Left ventricle myocardium superior (tissue), 1 donor: Measurements from ENCODE around the gene OST4. TPM values are rescaled to one million over a fixed set of nuclear protein-coding genes. Genes with fewer than 3 reads are reported as not detected.
A peak's percentile ranks its signal among the peaks of the same experiment; 100 is the strongest.

Experiments
- ATAC-seq: fragments of 200-7000 bp; cut with Tn5 transposase; one replicate; pipeline ENCODE4 v1.9.1; 2020; ENCODE audit warnings: mild to moderate bottlenecking, moderate library complexity
- DNase-seq: peaks from one replicate; pipeline ENCODE4 v3.0.0-alpha.2; 2020
- intact Hi-C: fragments of 100-400 bp; cut with micrococcal nuclease; formaldehyde crosslinking; loops from one replicate; pipeline ENCODE4 v1.11.0; 2022
- total RNA-seq: library from RNA; stranded (reverse); fragmentation: NEBNext Ultra II Directional; extraction: Animal tissue kit (Norgen Biotek cat#: 25700); gene quantifications from one replicate; pipeline ENCODE4 v1.2.1, GENCODE V29; 2021
- donor health status: DM: no; HTN: yes; CAD: no; lungs with severe emphysema.

Gene OST4
- total RNA-seq, 1 donor from 2014 or later = 374 TPM

DNA sequence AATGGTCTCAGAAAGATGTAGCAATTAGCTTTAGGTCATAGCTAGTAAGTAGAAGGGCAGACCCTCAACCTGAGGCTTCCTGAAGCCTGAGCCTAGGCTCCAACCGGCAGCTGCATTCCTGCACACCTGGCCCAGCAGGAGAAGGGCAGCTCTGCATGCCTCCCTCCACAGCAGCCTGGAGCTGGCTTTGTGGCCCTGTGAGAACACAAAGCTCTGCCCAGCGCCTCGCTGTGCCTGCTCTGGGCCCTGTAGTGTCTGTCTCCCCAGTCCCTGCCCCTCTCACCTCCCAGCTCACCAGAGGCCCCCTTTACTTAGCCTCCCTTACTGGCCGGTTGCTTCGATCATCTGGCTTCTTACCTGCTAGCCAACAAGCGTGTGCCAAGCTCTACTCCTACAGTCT, 32.0 kb downstream of the OST4 start:
- DNase-seq = no peak

DNA sequence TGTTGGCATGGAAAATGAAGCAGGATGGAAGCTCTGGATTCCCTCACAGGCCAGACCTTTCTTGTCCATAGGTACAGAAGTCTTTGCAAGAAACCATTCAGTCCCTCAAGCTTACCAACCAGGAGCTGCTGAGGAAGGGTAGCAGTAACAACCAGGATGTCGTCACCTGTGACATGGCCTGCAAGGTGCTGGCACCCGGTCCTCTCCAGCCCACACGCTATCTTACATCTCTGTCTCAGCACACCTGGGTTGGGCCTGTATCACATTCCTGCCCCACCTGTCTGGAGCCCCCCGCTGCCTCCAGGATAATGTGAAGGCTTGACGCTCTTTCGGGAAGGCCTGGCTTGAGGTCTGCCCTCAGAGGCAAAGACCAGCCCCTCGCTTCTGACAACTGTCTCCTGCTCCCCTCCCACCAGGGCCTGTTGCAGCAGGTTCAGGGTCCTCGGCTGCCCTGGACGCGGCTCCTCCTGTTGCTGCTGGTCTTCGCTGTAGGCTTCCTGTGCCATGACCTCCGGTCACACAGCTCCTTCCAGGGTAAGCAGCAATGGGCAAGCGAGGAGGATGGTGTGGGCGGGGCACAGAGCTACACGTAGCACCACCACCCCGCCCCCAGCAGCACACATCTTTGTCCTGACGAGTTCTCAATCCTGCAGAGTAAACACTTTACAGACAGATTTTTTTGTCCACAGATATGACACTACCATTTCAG, 32.7 kb downstream of the OST4 start:
- DNase-seq = no peak
- ATAC-seq = no peak
- intact Hi-C loops = no loop called here

More for the DNA sequence above, 32.0 kb downstream of the OST4 start:
- intact Hi-C loops = no loop called here
- no peak for ATAC-seq

DNA sequence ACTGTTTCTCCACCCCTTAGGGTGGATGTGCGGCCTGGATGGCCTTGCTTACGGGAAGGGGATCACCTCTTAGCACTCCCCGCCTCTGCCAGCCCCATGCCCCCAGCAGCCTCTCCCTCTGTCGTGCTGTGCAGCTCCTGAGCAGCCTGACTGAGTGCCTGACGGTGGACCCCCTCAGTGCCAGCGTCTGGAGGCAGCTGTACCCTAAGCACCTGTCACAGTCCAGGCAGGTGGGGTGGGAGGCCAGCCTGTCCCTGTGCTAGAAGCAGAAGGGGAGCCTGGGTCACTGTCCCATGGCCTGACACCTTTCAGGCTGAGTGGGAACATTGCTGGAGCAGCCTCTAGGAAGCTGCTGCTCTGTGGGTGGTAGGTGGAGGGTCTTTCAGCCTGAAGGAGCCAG, 33.4 kb downstream of the OST4 start:
- DNase-seq = no peak
- intact Hi-C loops = no loop called here
- ATAC-seq = no peak

DNA sequence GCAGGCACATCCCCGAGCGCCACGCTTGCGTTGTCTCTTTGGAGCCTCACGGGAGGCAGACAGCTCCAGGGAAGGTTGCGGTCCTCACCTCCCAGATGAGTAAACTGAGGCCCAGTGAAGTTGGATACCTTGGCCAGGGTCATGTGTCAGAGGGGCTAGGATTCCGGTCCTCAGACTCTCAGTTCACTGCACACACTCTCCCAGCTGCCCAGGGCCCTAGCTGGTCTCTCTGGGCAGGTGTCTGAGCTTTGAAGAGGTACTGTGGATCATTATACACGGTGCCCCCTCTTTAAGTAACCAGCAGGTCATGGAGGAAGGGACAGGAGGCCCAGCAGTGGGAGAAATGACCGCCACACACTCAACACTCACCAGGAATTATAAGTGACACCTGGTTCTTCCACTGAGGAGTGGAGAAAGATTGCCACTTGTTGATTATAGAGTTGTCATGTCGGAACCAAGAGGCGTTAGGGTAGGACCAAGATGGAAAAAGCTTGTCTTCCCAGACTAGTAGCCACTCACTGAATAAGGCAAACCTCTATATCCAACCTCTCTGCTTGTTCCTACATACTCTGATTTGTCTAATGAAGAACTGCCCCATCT, 38.1 kb downstream of the OST4 start:
- ATAC-seq = peak; percentile 6
- intact Hi-C loops = no loop called here
- DNase-seq = no peak

DNA sequence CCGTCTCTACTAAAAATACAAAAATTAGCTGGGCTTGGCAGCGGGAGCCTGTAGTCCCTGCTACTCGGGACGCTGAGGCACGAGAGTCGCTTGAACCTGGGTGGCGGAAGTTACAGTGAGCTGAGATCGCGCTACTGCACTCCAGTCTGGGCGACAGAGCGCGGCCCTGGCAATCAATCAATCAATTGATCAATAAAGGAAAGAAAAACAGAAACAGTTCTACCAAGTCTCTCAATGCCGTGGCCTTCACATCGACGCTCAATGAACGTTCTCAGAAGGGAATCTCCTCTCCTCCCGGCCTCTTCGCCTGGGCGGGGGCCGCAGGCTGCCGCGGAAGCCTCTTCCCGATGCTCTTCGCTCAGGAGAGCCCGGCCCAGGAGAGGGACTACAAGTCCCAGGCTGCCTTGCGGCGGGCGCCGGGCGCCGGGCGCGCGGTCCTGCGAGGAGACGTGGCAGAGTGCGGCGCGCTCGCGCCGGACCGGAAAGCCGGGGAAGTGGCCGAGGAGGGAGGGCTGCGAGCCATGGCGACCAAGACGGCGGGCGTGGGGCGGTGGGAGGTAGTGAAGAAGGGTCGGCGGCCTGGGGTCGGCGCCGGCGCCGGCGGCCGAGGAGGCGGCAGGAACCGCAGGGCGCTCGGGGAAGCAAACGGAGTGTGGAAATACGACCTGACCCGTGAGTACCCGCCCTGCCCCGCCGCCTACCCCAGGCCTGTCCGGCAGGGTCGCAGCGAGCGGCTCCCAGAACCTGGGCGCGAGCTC, 38.8 kb downstream of the OST4 start, which contains the start of gene TMEM214:
Gene TMEM214, plus strand, starts transcription at position 471 of the 758 bp plus-strand sequence. Its CDS starts 51 bp downstream, at position 522.
- ATAC-seq (peak; percentile 99), DNase-seq (peak; percentile 95)
- intact Hi-C loops = no loop called here

DNA sequence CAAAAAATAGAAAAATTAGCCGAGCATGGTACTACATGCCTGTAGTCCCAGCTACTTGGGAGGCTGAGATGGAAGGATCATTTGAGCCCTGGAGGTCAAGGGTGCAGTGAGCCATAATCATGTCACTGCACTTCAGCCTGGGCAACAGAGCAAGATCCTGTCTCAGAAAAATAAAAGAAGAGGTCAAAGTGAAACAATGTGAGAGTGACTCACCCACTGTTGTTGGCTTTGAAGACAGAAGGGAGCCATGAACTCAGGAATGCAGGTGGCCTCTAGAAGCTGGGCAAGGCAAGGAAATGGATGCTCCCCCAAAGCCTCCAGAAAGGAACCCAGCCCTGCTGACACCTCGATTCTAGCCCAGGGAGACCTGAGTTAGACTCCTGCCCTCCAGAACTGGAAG, 42.4 kb downstream of the OST4 start:
- DNase-seq (no peak), ATAC-seq (no peak)
- intact Hi-C loops = no loop called here

DNA sequence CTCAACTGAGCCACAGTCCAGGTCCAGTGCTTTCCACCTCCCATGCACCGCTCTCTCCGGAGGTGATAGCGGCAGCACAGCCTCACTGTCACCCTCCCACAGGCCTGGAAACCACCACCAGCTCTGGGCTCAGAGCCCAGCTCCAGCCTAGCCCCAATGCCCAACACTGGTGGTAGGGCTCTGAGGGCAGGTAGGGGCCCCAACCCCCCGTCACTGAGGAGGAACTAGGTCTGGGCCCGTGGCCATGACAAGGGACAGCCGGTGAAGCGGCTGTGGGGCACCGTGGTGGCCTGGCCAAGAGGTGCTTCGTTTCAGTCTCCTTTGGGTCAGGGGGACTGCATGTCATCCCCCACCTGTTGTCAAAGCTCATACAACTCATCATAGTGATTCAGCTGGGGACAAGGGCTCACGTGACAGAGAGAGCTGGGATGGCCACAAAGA, 44.2 kb downstream of the OST4 start:
- ATAC-seq (no peak), DNase-seq (no peak)
- intact Hi-C loops = no loop called here

DNA sequence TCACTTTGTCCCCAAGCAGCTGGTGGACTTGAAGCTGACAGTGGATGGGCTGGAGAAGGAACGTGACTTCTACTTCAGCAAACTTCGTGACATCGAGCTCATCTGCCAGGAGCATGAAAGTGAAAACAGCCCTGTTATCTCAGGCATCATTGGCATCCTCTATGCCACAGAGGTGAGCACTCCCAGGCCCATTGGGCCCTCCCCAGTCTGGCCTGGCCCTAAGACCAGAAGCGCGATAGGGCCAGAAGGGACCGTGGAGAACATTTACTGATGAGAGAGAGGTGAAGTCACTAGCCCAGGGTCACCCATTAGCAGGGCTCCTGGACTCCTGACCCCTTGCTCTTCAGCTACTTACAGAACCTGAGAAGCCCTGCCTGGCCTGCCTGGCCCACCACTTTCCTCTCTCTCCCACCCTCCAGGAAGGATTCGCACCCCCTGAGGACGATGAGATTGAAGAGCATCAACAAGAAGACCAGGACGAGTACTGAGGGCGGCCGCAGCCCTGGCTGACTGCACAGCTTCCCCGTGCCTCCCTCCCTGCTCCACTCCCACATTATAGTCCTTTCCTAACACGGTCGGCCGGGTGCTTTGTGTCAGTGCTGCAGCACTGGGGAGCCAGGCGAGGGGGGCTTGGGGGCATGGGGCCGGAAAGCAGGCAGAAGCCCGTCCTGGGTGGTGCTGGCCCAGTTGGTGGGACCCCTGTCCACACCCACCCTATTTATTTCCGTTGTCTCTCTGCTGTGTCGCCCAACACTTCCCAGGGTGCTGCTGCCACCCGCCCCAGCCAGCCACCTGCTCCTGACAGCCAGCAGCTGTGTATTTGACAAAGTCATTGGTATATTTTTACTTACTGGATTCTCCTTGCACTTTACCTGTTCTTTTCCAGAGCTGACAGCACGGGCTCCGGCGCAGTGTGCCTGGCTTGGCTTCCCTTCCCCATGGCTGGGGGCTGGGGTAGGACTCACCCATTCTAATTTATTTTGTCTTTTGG, 45.3 kb downstream of the OST4 start:
- intact Hi-C loops = no loop called here
- DNase-seq (no peak), ATAC-seq (no peak)

DNA sequence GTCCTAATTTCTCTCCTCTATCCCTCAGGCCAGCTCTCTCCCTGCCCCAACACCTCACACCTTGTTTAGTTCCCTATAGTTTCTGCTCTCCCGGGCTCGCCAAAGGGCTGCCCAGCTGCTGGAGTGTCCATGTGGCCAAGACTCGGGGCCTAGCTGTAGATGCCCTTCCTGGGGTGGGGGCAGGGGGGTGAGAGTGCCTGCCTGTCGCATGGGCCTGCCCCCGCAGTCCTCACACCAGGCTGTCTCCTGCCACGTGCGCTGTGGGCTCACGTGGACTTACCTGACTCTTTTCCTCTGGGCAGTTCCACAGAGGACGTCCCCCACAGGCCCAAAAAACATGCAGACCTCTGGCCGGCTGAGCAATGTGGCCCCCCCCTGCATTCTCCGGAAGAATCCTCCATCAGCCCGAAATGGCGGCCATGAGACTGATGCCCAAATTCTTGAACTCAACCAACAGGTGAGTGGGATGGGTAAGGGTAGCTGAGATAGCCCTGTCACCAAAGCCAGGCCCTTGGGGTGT, 46.1 kb downstream of the OST4 start:
- no peak for ATAC-seq

DNA sequence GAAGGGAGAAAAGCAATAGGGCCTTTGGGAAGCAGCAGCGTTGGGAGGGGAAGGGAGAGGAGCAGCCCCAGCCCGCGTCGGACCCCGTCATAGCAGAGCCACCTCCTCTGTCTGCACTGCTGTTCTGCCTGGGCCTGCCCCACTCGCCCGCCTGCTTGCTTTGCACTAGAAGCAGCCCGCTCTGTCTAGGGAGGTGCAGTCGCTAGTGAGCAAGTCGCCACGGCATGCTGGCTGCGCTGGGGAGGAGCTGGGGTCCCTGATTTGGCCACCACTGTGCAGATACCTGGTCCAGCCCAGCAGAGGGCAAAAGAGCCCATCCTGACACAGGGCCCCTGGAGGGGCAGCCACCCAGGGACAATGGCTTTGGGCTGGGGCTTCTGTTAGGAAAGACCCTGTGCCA, 46.6 kb downstream of the OST4 start:
- ATAC-seq (no peak), DNase-seq (no peak)
- intact Hi-C loops = no loop called here

More for the DNA sequence above, 46.1 kb downstream of the OST4 start:
- DNase-seq = no peak
- intact Hi-C loops = no loop called here

DNA sequence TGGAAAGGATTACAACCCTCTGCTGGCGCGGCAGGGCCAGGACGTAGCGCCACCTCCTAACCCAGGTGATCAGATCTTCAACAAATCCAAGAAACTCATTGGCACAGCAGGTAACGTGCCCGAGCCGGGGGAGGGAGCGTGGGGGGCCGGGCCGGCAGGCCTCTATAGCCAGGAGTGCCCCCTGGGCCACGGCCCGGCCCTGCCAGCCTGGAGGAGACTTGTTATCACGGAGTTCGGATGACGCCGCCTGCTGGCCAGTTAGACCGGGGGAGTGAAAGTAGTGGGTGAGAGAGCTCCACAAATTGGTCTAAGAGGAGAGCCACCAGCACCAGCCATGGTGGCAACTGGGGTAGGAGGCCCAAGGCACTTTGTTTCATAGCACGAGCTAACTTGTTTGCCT, 47.3 kb downstream of the OST4 start:
- intact Hi-C loops = no loop called here
- ATAC-seq (no peak), DNase-seq (no peak)

DNA sequence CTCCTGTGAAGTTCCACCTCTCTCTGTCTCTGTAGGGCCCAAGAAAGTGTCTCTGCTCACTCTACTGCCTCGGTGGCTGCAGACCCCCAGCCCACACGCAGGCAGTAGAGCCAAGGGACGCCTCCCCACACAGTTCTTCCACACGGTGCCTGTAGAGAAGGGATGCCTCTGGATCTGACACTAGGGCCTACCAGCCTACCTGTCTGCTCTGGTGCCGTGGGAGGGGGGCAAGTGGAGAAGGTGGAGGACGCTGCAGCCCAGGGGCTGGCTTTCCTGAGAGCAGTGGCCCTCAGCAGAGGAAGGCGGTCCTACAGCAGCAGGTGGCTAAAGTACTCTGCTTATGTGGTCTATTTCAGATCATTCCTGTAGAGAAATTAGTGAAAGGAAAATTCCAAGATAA, 47.7 kb downstream of the OST4 start:
- DNase-seq = no peak
- intact Hi-C loops = no loop called here
- ATAC-seq = no peak

DNA sequence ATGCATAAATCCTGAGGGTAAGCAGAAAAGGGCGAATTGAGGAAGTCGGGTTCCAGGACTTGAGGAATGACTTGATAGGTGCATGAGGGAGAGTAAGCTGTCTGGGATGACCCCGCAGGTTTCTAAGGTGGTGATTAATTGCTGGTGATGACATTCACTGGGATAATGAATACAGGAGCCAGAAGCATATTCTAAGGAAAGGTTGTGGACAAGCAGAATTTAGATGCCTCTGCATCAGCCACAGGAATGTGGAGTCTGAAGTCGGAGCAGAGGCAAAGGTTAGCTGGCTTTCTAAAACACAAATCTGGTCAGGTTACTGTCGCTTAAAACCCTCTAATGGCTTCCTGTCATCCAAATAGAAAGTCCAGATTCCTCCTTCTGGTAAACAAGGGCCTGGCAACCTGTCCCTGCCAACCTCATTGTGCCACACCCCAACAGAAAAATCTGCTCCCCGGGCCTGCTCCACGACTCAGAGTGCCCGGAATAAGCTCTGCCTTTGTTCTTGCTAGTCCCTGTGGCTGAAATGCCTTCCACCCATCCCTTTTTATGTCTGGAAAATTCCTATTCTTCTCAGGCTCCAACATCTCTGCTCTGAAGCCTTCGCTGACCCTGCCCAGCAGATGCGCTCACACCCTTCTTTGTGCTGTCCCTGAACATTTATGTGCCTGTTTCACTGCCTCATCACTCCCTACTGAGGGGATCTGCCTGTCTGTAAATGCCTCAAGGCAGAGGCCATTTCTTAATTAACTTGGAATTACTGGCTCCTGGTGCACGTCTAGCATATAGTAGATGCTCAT, 50.0 kb downstream of the OST4 start:
- intact Hi-C loops = no loop called here
- ATAC-seq = no peak
- DNase-seq = no peak

Other genes starting within 250 kb of the OST4 start
- gene DPYSL5, start 223.5 kb downstream of the OST4 start, total RNA-seq = not detected
- 52.4 TPM for gene MAPRE3, start 101.0 kb downstream of the OST4 start, total RNA-seq
- gene TMEM214, start 38.7 kb downstream of the OST4 start, total RNA-seq = 30.9 TPM
- gene AGBL5, start 20.0 kb downstream of the OST4 start, total RNA-seq = 9.4 TPM
- 15.7 TPM for gene EMILIN1, start 7.0 kb upstream of the OST4 start, total RNA-seq
- 4.0 TPM for gene KHK, start 15.1 kb upstream of the OST4 start, total RNA-seq
- 0.87 TPM for gene CGREF1, start 47.5 kb upstream of the OST4 start, total RNA-seq
- gene ABHD1, start 52.2 kb upstream of the OST4 start, total RNA-seq = 2.0 TPM
- gene PREB, start 63.0 kb upstream of the OST4 start, total RNA-seq = 51.1 TPM
- not detected for gene PRR30, start 67.8 kb upstream of the OST4 start, total RNA-seq
- gene TCF23, start 77.3 kb upstream of the OST4 start, total RNA-seq = 0.10 TPM
- 112 TPM for gene ATRAID, start 140.4 kb upstream of the OST4 start, total RNA-seq
- 13.3 TPM for gene SLC5A6, start 140.6 kb upstream of the OST4 start, total RNA-seq
- 8.5 TPM for gene CAD, start 145.7 kb upstream of the OST4 start, total RNA-seq
- gene SLC30A3, start 191.4 kb upstream of the OST4 start, total RNA-seq = 9.4 TPM
- 2.1 TPM for gene DNAJC5G, start 203.8 kb upstream of the OST4 start, total RNA-seq
- 291 TPM for gene TRIM54, start 210.8 kb upstream of the OST4 start, total RNA-seq
- 0.55 TPM for gene UCN, start 236.8 kb upstream of the OST4 start, total RNA-seq